WTC11 (cell line): ENCODE measurements around the gene PPP1R14C. TPM values are rescaled to one million over a fixed set of nuclear protein-coding genes. Genes with fewer than 3 reads are reported as not detected.

Experiments used
- ATAC-seq: fragments of 200-7000 bp; cut with Tn5 transposase; 2 replicates; pipeline ENCODE4 v1.10.0; 2021; ENCODE audit warnings: mild to moderate bottlenecking, moderate library complexity
- CTCF ChIA-PET: fragments of 300-600 bp; sonication (Branson Sonifier 250); formaldehyde crosslinking; loops from one replicate; lab custom pipeline; 2021; ENCODE audit warnings: antibody characterized with exemption; lab: Charles Lee
- POLR2A ChIA-PET: fragments of 350-600 bp; sonication (Branson Sonifier 250); formaldehyde crosslinking; loops from one replicate; lab custom pipeline; 2021; ENCODE audit warnings: antibody characterized with exemption; lab: Charles Lee
- DNase-seq: peaks from one replicate; pipeline ENCODE4 v3.0.0; 2021; ENCODE audit warnings: low spot score
- H3K27ac Mint-ChIP-seq: 2 replicates; pipeline ENCODE4 v1.8.0; 2021; ENCODE audit warnings: mixed read lengths
- H3K27me3 Mint-ChIP-seq: 2 replicates; pipeline ENCODE4 v1.8.0; 2021; ENCODE audit warnings: low read depth, mild to moderate bottlenecking, moderate library complexity, mixed read lengths
- H3K36me3 Mint-ChIP-seq: 2 replicates; pipeline ENCODE4 v1.8.0; 2021; ENCODE audit warnings: mixed read lengths
- H3K4me1 Mint-ChIP-seq: 2 replicates; pipeline ENCODE4 v1.8.0; 2022; ENCODE audit warnings: mixed read lengths
- H3K4me3 Mint-ChIP-seq: 2 replicates; pipeline ENCODE4 v1.8.0; 2021; ENCODE audit warnings: mild to moderate bottlenecking, moderate library complexity, mixed read lengths
- H3K9me3 Mint-ChIP-seq: 2 replicates; pipeline ENCODE4 v1.8.0; 2021; ENCODE audit warnings: mixed read lengths
- MYBL2 ChIP-seq: sonication (generic); formaldehyde crosslinking; IDR thresholded peaks from 2 replicates; pipeline ENCODE4 v1.8.1; 2023; ENCODE audit warnings: mild to moderate bottlenecking, moderate library complexity, missing genetic modification reagents
- TEAD4 ChIP-seq: sonication (generic); formaldehyde crosslinking; IDR thresholded peaks from 2 replicates; pipeline ENCODE4 v1.8.0; 2022; ENCODE audit warnings: mild to moderate bottlenecking, missing genetic modification reagents
- TP53 ChIP-seq: sonication (generic); formaldehyde crosslinking; IDR thresholded peaks from 2 replicates; pipeline ENCODE4 v1.8.1; 2023; ENCODE audit warnings: mild to moderate bottlenecking, missing genetic modification reagents
- ZNF121 ChIP-seq: sonication (generic); formaldehyde crosslinking; IDR thresholded peaks from 2 replicates; pipeline ENCODE4 v1.8.0; 2023; ENCODE audit warnings: missing genetic modification reagents
- ZNF671 ChIP-seq: fragments of 250-450 bp; sonication (Bioruptor Pico); IDR thresholded peaks from 2 replicates; pipeline ENCODE4 v1.8.0; 2021; ENCODE audit warnings: mild to moderate bottlenecking
- total RNA-seq: library from RNA; stranded (reverse); gene quantifications from 3 replicates; pipeline ENCODE4 v1.2.3, GENCODE V29; 2021
- TF ChIP-seq, protein P1 (sequence below): sonication (generic); formaldehyde crosslinking; IDR thresholded peaks from 2 replicates; pipeline ENCODE4 v1.8.1; 2022; ENCODE audit warnings: low read depth, mild to moderate bottlenecking, moderate library complexity, missing genetic modification reagents, borderline replicate concordance
- TF ChIP-seq, protein P2 (sequence below): fragments of 200-600 bp; IDR thresholded peaks from 2 replicates; pipeline ENCODE4 v1.8.0; 2022; ENCODE audit warnings: antibody characterized with exemption
- TF ChIP-seq, protein P3 (sequence below): sonication (generic); formaldehyde crosslinking; IDR thresholded peaks from 2 replicates; pipeline ENCODE4 v1.8.1; 2022; ENCODE audit warnings: low read depth, missing genetic modification reagents, borderline replicate concordance
- TF ChIP-seq, protein P4 (sequence below): sonication (generic); formaldehyde crosslinking; IDR thresholded peaks from 2 replicates; pipeline ENCODE4 v1.8.1; 2022; ENCODE audit warnings: mild to moderate bottlenecking, moderate library complexity, missing genetic modification reagents
- TF ChIP-seq, protein P5 (sequence below): sonication (generic); formaldehyde crosslinking; IDR thresholded peaks from 2 replicates; pipeline ENCODE4 v1.8.0; 2022; ENCODE audit warnings: mild to moderate bottlenecking, missing genetic modification reagents
- TF ChIP-seq, protein P6 (sequence below): sonication (generic); formaldehyde crosslinking; IDR thresholded peaks from 2 replicates; pipeline ENCODE4 v1.8.0; 2023; ENCODE audit warnings: mild to moderate bottlenecking, missing genetic modification reagents

Gene PPP1R14C
- total RNA-seq, 1 experiment from 2014 or later = 1.1 TPM

DNA sequence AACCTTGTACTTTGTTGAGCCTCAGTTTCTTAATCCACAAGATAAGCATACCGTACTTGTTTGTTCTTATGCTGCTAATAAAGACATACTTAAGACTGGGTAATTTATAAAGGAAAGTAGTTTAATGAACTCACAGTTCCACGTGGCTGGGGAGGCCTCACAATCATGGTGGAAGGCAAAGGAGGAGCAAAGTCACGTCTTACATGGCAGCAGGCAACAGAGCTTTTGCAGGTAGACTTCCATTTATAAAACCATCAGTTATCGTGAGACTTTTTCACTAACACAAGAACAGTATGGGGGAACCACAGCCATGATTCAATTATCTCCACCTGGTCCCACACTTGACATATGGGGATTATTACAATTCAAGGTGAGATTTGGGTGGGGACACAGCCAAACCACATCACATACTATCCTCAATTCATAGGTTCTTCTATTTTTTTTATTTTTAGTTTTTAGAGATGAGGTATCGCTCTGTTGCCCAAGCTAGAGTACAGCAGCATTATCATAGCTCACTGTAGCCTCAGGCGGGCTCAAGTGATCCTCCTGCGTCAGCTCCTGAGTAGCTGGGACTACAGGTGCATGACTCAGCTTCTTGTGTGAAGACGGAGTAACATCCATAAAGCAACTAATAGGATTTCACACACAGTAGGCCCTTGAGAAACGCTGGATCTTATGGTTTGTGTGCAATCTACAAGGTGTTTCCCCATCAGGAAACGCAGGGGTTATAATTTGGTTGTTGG lies 149.3 kb downstream of the PPP1R14C start:
- H3K4me3 Mint-ChIP-seq = no peak overlapping the region
- POLR2A ChIA-PET = no interaction called here
- TF ChIP-seq, protein P1, sequence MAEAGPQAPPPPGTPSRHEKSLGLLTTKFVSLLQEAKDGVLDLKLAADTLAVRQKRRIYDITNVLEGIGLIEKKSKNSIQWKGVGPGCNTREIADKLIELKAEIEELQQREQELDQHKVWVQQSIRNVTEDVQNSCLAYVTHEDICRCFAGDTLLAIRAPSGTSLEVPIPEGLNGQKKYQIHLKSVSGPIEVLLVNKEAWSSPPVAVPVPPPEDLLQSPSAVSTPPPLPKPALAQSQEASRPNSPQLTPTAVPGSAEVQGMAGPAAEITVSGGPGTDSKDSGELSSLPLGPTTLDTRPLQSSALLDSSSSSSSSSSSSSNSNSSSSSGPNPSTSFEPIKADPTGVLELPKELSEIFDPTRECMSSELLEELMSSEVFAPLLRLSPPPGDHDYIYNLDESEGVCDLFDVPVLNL (CRISPR knock-in tag) = no peak
- TF ChIP-seq, protein P2, sequence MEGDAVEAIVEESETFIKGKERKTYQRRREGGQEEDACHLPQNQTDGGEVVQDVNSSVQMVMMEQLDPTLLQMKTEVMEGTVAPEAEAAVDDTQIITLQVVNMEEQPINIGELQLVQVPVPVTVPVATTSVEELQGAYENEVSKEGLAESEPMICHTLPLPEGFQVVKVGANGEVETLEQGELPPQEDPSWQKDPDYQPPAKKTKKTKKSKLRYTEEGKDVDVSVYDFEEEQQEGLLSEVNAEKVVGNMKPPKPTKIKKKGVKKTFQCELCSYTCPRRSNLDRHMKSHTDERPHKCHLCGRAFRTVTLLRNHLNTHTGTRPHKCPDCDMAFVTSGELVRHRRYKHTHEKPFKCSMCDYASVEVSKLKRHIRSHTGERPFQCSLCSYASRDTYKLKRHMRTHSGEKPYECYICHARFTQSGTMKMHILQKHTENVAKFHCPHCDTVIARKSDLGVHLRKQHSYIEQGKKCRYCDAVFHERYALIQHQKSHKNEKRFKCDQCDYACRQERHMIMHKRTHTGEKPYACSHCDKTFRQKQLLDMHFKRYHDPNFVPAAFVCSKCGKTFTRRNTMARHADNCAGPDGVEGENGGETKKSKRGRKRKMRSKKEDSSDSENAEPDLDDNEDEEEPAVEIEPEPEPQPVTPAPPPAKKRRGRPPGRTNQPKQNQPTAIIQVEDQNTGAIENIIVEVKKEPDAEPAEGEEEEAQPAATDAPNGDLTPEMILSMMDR = no peak
- TF ChIP-seq, protein P3, sequence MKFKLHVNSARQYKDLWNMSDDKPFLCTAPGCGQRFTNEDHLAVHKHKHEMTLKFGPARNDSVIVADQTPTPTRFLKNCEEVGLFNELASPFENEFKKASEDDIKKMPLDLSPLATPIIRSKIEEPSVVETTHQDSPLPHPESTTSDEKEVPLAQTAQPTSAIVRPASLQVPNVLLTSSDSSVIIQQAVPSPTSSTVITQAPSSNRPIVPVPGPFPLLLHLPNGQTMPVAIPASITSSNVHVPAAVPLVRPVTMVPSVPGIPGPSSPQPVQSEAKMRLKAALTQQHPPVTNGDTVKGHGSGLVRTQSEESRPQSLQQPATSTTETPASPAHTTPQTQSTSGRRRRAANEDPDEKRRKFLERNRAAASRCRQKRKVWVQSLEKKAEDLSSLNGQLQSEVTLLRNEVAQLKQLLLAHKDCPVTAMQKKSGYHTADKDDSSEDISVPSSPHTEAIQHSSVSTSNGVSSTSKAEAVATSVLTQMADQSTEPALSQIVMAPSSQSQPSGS (CRISPR knock-in tag) = no peak
- TF ChIP-seq ZNF121 = no peak
- TF ChIP-seq, protein P4, sequence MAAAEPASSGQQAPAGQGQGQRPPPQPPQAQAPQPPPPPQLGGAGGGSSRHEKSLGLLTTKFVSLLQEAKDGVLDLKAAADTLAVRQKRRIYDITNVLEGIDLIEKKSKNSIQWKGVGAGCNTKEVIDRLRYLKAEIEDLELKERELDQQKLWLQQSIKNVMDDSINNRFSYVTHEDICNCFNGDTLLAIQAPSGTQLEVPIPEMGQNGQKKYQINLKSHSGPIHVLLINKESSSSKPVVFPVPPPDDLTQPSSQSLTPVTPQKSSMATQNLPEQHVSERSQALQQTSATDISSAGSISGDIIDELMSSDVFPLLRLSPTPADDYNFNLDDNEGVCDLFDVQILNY (CRISPR knock-in tag) = no peak
- no peak for TF ChIP-seq MYBL2 (CRISPR knock-in tag)
- H3K36me3 Mint-ChIP-seq = peaks cover 8% of the 10 kb centered on the region
- no peak for ATAC-seq
- peaks cover 4% of the 10 kb centered on the region for H3K27me3 Mint-ChIP-seq
- CTCF ChIA-PET = no interaction called here
- no peaks in the 10 kb centered on the region for H3K4me1 Mint-ChIP-seq
- no peak overlapping the region for H3K27ac Mint-ChIP-seq
- peaks cover 19% of the 10 kb centered on the region for H3K9me3 Mint-ChIP-seq
- DNase-seq = no peak

DNA sequence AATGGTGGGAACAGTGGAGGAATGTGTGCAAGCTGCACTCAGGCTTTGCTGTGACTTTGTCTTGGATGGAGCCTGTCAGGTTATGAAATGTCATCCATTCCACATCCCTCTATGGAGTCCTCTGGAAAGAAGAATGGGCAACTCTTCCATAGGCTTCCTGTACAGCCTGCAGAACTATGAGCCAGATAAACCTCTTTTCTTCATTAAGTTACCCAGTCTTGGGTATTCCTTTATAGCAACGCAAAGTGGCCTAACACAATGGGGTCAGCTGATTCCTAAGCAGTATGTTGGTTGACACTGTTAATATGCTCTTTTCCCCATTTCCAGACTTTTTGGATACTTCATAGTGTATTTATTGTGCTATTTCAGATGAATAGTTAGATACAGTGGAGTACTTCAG lies 150.2 kb downstream of the PPP1R14C start:
- ChIA-PET CTCF (no interaction called here), POLR2A (no interaction called here)
- no peak for TF ChIP-seq ZNF671
- TF ChIP-seq, protein P4 (CRISPR knock-in tag) = no peak
- no peak for TF ChIP-seq ZNF121
- TF ChIP-seq, protein P5, sequence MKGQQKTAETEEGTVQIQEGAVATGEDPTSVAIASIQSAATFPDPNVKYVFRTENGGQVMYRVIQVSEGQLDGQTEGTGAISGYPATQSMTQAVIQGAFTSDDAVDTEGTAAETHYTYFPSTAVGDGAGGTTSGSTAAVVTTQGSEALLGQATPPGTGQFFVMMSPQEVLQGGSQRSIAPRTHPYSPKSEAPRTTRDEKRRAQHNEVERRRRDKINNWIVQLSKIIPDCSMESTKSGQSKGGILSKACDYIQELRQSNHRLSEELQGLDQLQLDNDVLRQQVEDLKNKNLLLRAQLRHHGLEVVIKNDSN (CRISPR knock-in tag) = no peak
- no peak for TF ChIP-seq TEAD4 (CRISPR knock-in tag)
- TF ChIP-seq TP53 (CRISPR knock-in tag) = no peak
- TF ChIP-seq, protein P6, sequence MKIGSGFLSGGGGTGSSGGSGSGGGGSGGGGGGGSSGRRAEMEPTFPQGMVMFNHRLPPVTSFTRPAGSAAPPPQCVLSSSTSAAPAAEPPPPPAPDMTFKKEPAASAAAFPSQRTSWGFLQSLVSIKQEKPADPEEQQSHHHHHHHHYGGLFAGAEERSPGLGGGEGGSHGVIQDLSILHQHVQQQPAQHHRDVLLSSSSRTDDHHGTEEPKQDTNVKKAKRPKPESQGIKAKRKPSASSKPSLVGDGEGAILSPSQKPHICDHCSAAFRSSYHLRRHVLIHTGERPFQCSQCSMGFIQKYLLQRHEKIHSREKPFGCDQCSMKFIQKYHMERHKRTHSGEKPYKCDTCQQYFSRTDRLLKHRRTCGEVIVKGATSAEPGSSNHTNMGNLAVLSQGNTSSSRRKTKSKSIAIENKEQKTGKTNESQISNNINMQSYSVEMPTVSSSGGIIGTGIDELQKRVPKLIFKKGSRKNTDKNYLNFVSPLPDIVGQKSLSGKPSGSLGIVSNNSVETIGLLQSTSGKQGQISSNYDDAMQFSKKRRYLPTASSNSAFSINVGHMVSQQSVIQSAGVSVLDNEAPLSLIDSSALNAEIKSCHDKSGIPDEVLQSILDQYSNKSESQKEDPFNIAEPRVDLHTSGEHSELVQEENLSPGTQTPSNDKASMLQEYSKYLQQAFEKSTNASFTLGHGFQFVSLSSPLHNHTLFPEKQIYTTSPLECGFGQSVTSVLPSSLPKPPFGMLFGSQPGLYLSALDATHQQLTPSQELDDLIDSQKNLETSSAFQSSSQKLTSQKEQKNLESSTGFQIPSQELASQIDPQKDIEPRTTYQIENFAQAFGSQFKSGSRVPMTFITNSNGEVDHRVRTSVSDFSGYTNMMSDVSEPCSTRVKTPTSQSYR (CRISPR knock-in tag) = no peak
- Mint-ChIP-seq H3K27me3 (peaks cover 4% of the 10 kb centered on the region), H3K36me3 (peaks cover 17% of the 10 kb centered on the region), H3K4me3 (no peak overlapping the region), H3K27ac (no peak overlapping the region), H3K4me1 (no peaks in the 10 kb centered on the region), H3K9me3 (peaks cover 26% of the 10 kb centered on the region)
- ATAC-seq = no peak
- no peak for DNase-seq
